HepG2 (cell line): ENCODE data around the gene LIMK2. TPM values are rescaled to one million over a fixed set of nuclear protein-coding genes. Genes with fewer than 3 reads are reported as not detected.

Experiments
- ESRRA ChIP-seq: sonication (generic); formaldehyde crosslinking; IDR thresholded peaks from 2 replicates; pipeline ENCODE4 v1.5.1; 2020; ENCODE audit warnings: mild to moderate bottlenecking, low read depth, missing genetic modification reagents
- FOXJ3 ChIP-seq: sonication (generic); formaldehyde crosslinking; IDR thresholded peaks from 2 replicates; pipeline ENCODE4 v1.4.0; 2020; ENCODE audit warnings: missing genetic modification reagents, mild to moderate bottlenecking, borderline replicate concordance
- KDM6A ChIP-seq: IDR thresholded peaks from 2 replicates; pipeline ENCODE4 v1.6.1; 2016; ENCODE audit warnings: low read depth
- MEIS2 ChIP-seq: sonication (generic); formaldehyde crosslinking; IDR thresholded peaks from 2 replicates; pipeline ENCODE4 v1.9.0; 2021; ENCODE audit warnings: mild to moderate bottlenecking, missing genetic modification reagents
- MLLT10 ChIP-seq: sonication (generic); formaldehyde crosslinking; IDR thresholded peaks from 2 replicates; pipeline ENCODE4 v1.4.0; 2020; ENCODE audit warnings: missing genetic modification reagents
- MXD1 ChIP-seq: sonication (generic); formaldehyde crosslinking; IDR thresholded peaks from 2 replicates; pipeline ENCODE4 v1.4.0; 2020; ENCODE audit warnings: mild to moderate bottlenecking, missing genetic modification reagents
- PLSCR1 ChIP-seq: sonication (generic); formaldehyde crosslinking; IDR thresholded peaks from 2 replicates; pipeline ENCODE4 v1.5.0; 2020; ENCODE audit warnings: missing genetic modification reagents, mild to moderate bottlenecking, borderline replicate concordance
- THRA ChIP-seq: sonication (generic); formaldehyde crosslinking; IDR thresholded peaks from 2 replicates; pipeline ENCODE4 v1.4.0; 2020; ENCODE audit warnings: missing genetic modification reagents, borderline replicate concordance
- ZFP36L1 ChIP-seq: sonication (generic); formaldehyde crosslinking; IDR thresholded peaks from 2 replicates; pipeline ENCODE4 v1.8.0; 2022; ENCODE audit warnings: mild to moderate bottlenecking, missing genetic modification reagents, moderate library complexity
- ZMAT3 ChIP-seq: sonication (generic); formaldehyde crosslinking; conservative IDR thresholded peaks from 2 replicates; pipeline ENCODE4 v1.7.0; 2021; ENCODE audit warnings: missing genetic modification reagents
- ZNF10 ChIP-seq: sonication (generic); formaldehyde crosslinking; IDR thresholded peaks from 2 replicates; pipeline ENCODE4 v1.4.0; 2020; ENCODE audit warnings: mild to moderate bottlenecking, low read depth, missing genetic modification reagents, borderline replicate concordance
- ZNF333 ChIP-seq: sonication (generic); formaldehyde crosslinking; IDR thresholded peaks from 2 replicates; pipeline ENCODE4 v1.4.0; 2020; ENCODE audit warnings: mild to moderate bottlenecking, missing genetic modification reagents, borderline replicate concordance
- ZNF383 ChIP-seq: sonication (generic); formaldehyde crosslinking; IDR thresholded peaks from 2 replicates; pipeline ENCODE4 v1.4.0; 2020; ENCODE audit warnings: missing genetic modification reagents, mild to moderate bottlenecking, borderline replicate concordance
- ZNF766 ChIP-seq: sonication (generic); formaldehyde crosslinking; IDR thresholded peaks from 2 replicates; pipeline ENCODE4 v1.5.0; 2020; ENCODE audit warnings: missing genetic modification reagents, borderline replicate concordance
- ZSCAN20 ChIP-seq: sonication (generic); formaldehyde crosslinking; IDR thresholded peaks from 2 replicates; pipeline ENCODE4 v1.4.0; 2020; ENCODE audit warnings: missing genetic modification reagents, mild to moderate bottlenecking, borderline replicate concordance
- polyA plus RNA-seq, 8 experiments: library from polyadenylated mRNA; depleted of rRNA in 3 of 8; stranded (reverse) in 7 of 8; unstranded in 1 of 8; fragments of >200 nt; fragmentation: Illumina TruSeq in 4 of 8; extraction: Trizol in 4 of 8; gene quantifications; 2 replicates each; pipeline versions ENCODE4 v1.2.1 to v1.2.3, GENCODE V29; 2011 to 2016; ENCODE audit warnings: low read depth in 4 of 8, missing spikeins in 1 of 8, mixed read lengths in 1 of 8; ENCODE audit not compliant: insufficient read depth in 1 of 8
- total RNA-seq, 5 experiments: library from RNA; depleted of rRNA; stranded (reverse); fragments of >200 nt; fragmentation: Illumina TruSeq; extraction: Trizol; gene quantifications; 2 replicates each; pipeline ENCODE4 v1.2.3, GENCODE V29; 2016; ENCODE audit warnings: low read depth in 1 of 5
- TF ChIP-seq, protein P1 (sequence below), 2 experiments: fragments of 450-650 bp in 1 of 2; sonication (generic) in 1 of 2; formaldehyde crosslinking in 1 of 2; IDR thresholded peaks; 2 replicates each; pipeline versions ENCODE4 v1.6.1 to v1.8.0; 2016 to 2022; ENCODE audit warnings: antibody characterized with exemption in 1 of 2, mild to moderate bottlenecking in 1 of 2, missing genetic modification reagents in 1 of 2

The LIMK2 gene
- total and polyA plus RNA-seq, 2 of the 13 experiments (the other 11 are each of a cell fraction or from before 2014, with no cell fraction given): 20.9 to 29.8 TPM

DNA sequence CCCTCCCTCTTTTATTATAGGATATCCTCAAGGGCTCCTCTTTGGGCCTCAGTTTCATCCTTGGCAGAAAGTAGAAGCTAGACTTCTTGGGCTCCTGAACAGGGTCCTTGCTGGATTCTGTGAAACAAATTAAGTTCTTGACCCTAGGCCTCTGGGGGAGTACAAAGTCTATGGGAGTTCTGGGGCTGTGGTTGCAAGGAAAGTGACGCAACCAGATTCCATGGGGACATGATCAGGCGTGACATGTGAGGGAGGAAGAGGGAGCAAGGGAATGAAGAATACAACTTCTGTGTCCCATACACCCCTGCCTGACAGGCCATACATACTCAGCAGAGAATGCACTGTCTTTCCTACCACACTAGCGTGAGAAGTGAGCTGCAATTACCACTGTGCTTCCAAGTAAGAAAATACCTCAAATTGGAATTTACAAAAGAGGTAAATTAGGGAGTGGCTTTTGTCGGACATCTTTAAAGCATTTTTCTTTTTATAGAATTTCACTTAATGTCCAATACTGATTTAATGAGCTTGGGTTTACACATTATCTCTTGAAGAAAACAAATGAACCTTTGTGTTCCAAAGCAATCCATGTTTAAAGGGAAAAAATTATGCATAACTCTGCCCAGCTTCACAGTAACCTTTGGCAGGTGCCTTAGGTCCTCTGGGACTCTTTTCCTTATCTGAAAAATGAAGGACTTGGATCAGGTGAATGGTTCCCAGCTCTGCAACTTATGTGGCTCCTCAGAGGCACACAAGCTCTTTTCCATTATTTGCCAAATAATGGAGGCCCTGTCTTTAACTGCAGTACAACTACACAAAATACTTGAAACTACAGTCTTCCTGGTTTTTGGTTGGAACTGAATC is 38.9 kb downstream of the LIMK2 start (continued):
- TF ChIP-seq, protein P1, sequence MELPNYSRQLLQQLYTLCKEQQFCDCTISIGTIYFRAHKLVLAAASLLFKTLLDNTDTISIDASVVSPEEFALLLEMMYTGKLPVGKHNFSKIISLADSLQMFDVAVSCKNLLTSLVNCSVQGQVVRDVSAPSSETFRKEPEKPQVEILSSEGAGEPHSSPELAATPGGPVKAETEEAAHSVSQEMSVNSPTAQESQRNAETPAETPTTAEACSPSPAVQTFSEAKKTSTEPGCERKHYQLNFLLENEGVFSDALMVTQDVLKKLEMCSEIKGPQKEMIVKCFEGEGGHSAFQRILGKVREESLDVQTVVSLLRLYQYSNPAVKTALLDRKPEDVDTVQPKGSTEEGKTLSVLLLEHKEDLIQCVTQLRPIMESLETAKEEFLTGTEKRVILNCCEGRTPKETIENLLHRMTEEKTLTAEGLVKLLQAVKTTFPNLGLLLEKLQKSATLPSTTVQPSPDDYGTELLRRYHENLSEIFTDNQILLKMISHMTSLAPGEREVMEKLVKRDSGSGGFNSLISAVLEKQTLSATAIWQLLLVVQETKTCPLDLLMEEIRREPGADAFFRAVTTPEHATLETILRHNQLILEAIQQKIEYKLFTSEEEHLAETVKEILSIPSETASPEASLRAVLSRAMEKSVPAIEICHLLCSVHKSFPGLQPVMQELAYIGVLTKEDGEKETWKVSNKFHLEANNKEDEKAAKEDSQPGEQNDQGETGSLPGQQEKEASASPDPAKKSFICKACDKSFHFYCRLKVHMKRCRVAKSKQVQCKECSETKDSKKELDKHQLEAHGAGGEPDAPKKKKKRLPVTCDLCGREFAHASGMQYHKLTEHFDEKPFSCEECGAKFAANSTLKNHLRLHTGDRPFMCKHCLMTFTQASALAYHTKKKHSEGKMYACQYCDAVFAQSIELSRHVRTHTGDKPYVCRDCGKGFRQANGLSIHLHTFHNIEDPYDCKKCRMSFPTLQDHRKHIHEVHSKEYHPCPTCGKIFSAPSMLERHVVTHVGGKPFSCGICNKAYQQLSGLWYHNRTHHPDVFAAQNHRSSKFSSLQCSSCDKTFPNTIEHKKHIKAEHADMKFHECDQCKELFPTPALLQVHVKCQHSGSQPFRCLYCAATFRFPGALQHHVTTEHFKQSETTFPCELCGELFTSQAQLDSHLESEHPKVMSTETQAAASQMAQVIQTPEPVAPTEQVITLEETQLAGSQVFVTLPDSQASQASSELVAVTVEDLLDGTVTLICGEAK (IDR thresholded peaks at IDR 0.05): no peak
- TF ChIP-seq, protein P1 (CRISPR knock-in tag; IDR thresholded peaks at IDR 0.05): no peak
- no peak for TF ChIP-seq ESRRA
- no peak for TF ChIP-seq PLSCR1 (CRISPR knock-in tag)
- no peak for TF ChIP-seq ZNF333 (CRISPR knock-in tag)
- no peak for TF ChIP-seq ZSCAN20 (CRISPR knock-in tag)
- TF ChIP-seq ZMAT3 (CRISPR knock-in tag): no peak
- no peak for TF ChIP-seq MLLT10
- no peak for TF ChIP-seq ZNF766 (CRISPR knock-in tag)
- no peak for TF ChIP-seq ZNF383 (CRISPR knock-in tag)
- 0 out of 2 replicates have a peak, but pooled peaks have one; percentile 34 for TF ChIP-seq MEIS2 (CRISPR knock-in tag)
- TF ChIP-seq MXD1: no peak
- TF ChIP-seq ZFP36L1 (CRISPR knock-in tag): no peak
- TF ChIP-seq KDM6A (CRISPR knock-in tag): 0 out of 2 replicates have a peak, but pooled peaks have one; percentile 60
- no peak for TF ChIP-seq FOXJ3
- peak; percentile 46; the same call in 1 of the 2 replicates for TF ChIP-seq THRA (CRISPR knock-in tag)
- no peak for TF ChIP-seq ZNF10 (CRISPR knock-in tag)
